GM12864 (cell line): ENCODE measurements around the gene SMARCAL1.
"Not testable (repeated sequence)": the region's sequence is repeated elsewhere in the genome, so short reads cannot be mapped to it uniquely, and the experiment has no call there.

Experiments
- DNase-seq: peaks from one replicate; pipeline ENCODE4 v3.0.0-alpha.2; 2011; ENCODE audit warnings: low read depth
- H3K4me3 ChIP-seq: 2 replicates; pipeline ENCODE4 v1.5.1; 2011; ENCODE audit warnings: mild to moderate bottlenecking, low read depth, low read length, control low read depth
- CTCF ChIP-seq: IDR thresholded peaks from 2 replicates; pipeline ENCODE4 v1.5.1; 2011; ENCODE audit warnings: low read depth, mild to moderate bottlenecking, moderate library complexity, low read length, control low read depth, inconsistent platforms; ENCODE audit errors: missing control alignments

Gene SMARCAL1

GRCh38 chr2:216517447-216518225, 105.4 kb downstream of the SMARCAL1 start:
- H3K4me3 ChIP-seq: no peak overlapping the region
- no peak for DNase-seq
- no peak for TF ChIP-seq CTCF

GRCh38 chr2:216518566-216519119, 106.4 kb downstream of the SMARCAL1 start:
- H3K4me3 ChIP-seq, DNase-seq: not testable (repeated sequence)

- H3K4me3 ChIP-seq: no peak overlapping the region
- DNase-seq: no peak
- TF ChIP-seq CTCF: peak; percentile 77
Observed at GRCh38 chr2:216519154-216519762, 107.0 kb downstream of the SMARCAL1 start.

GRCh38 chr2:216520112-216520511, 107.8 kb downstream of the SMARCAL1 start:
- DNase-seq: no peak
- no peak overlapping the region for H3K4me3 ChIP-seq
- TF ChIP-seq CTCF: no peak

- DNase-seq: no peak
- no peak overlapping the region for H3K4me3 ChIP-seq
- TF ChIP-seq CTCF: no peak
Observed at GRCh38 chr2:216522892-216523502, 110.7 kb downstream of the SMARCAL1 start.

GRCh38 chr2:216525972-216526371, 113.7 kb downstream of the SMARCAL1 start:
- no peak for TF ChIP-seq CTCF
- H3K4me3 ChIP-seq: no peak overlapping the region
- DNase-seq: no peak

- TF ChIP-seq CTCF: no peak
- no peak overlapping the region for H3K4me3 ChIP-seq
- DNase-seq: no peak
Observed at GRCh38 chr2:216526939-216527338, 114.7 kb downstream of the SMARCAL1 start.
